Right lobe of liver (tissue), 6 donors: Measurements from ENCODE around the gene KRT35. TPM values are rescaled to one million over a fixed set of nuclear protein-coding genes. Genes with fewer than 3 reads are reported as not detected.

Experiments used
- ATAC-seq, 4 donors: fragments of 200-7000 bp; cut with Tn5 transposase; one replicate each; pipeline ENCODE4 v1.9.1; 2020; ENCODE audit warnings: mild to moderate bottlenecking in 4 of 4, moderate library complexity in 4 of 4
- DNase-seq, 3 donors: peaks; one replicate each; pipeline ENCODE4 v3.0.0-alpha.2; 2020
- H3K27ac ChIP-seq, 3 donors: fragments of 200-600 bp; one replicate each; pipeline ENCODE4 v1.8.0; 2022
- H3K27me3 ChIP-seq, 2 donors: fragments of 200-600 bp; one replicate each; pipeline ENCODE4 v1.8.0; 2022
- H3K36me3 ChIP-seq, 4 donors: fragments of 200-600 bp; sonication (generic) in 1 of 4; one replicate each; pipeline versions ENCODE4 v1.5.1 to v1.8.0; 2017 to 2022; ENCODE audit warnings: control low read depth in 1 of 4
- H3K4me1 ChIP-seq, 4 donors: fragments of 200-600 bp; sonication (generic) in 1 of 4; one replicate each; pipeline versions ENCODE4 v1.5.1 to v1.8.0; 2017 to 2022; ENCODE audit warnings: control low read depth in 1 of 4
- H3K4me3 ChIP-seq, 3 donors: fragments of 200-600 bp; one replicate each; pipeline ENCODE4 v1.8.0; 2022
- H3K9me3 ChIP-seq, 4 donors: fragments of 200-600 bp; sonication (generic) in 1 of 4; one replicate each; pipeline versions ENCODE4 v1.5.1 to v1.8.0; 2017 to 2022; ENCODE audit warnings: control low read depth in 1 of 4
- POLR2A ChIP-seq: fragments of 450-650 bp; IDR thresholded peaks from one replicate; pipeline ENCODE4 v1.6.1; 2017; ENCODE audit warnings: antibody characterized with exemption, mild to moderate bottlenecking
- WGBS: methylation state at CpG from one replicate; pipeline ENCODE4 v1.1.6; 2018; ENCODE audit warnings: low coverage, low lambda C conversion rate; ENCODE audit not compliant: insufficient coverage; ENCODE audit errors: missing lambda C conversion rate; 5-methylcytosine and 5-hydroxymethylcytosine counted together
- intact Hi-C, 2 donors: fragments of 100-400 bp; cut with DNase I; formaldehyde crosslinking; loops; one replicate each; pipeline versions ENCODE4 v1.11.2 to v1.14.1; 2022
- total RNA-seq, 6 experiments: library from RNA; depleted of rRNA in 2 of 6; stranded (reverse); fragments of >200 nt in 2 of 6; fragmentation: NEBNext Ultra II Directional in 3 of 6; extraction: Animal tissue kit (Norgen Biotek cat#: 25700) in 3 of 6; gene quantifications; one replicate each; pipeline versions ENCODE4 v1.1.0 to v1.2.4, GENCODE V29; 2016 to 2023
- TF ChIP-seq, protein P1 (sequence below), 4 donors: fragments of 200-600 bp in 3 of 4; fragments of 450-650 bp in 1 of 4; IDR thresholded peaks; one replicate each; pipeline versions ENCODE4 v1.5.1 to v1.8.0; 2016 to 2022; ENCODE audit warnings: antibody characterized with exemption in 4 of 4, mild to moderate bottlenecking in 2 of 4
- donor health status: DM: no; HTN: yes; CAD: no.
- donor health status: DM: no; HTN: no; CAD: no.
- donor health status: DM: no; HTN: no; CAD: no.
- donor health status: DM: no; HTN: yes; CAD: no.
- donor health status: DM: no; HTN: yes; CAD: no.

The KRT35 gene
- total RNA-seq, 6 experiments from 2014 or later: not detected

DNA sequence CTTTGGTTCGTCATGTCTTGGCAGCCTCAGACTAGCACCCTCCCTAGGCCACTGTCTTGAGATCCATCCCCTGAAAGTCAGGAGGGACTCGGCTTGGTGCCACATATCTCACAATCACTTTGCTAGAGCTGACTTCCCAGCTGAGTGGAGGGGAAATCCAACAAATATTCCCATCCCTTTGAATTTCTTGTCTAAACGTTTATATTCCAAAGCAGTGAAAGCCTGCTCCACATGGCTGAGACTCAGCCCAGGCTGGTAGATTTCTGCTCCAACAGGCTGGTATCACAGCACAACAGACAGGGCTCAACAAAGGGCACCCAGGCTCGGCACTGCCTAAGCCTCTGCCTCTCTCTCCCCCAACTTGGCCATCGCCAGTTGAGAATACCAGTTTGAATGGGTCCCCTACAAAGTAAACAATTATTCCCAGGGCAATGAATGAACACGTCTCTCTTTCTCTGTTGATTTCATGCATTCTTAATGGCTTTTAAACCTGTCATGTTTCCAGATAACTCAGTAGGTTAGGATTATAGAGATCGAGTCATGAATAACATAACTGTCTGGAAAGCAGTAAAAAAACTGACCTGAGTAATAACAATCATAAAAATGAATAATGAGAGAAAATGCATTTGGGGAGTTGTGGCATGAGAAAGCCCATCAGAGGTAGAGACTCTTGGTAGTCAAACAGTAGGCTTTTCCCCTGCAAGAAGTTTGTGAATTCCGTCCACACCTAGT, 23.5 kb upstream of the KRT35 start:
- no peaks in the 10 kb centered on the region for H3K36me3 ChIP-seq
- DNase-seq (no peak), ATAC-seq (no peak)
- TF ChIP-seq POLR2A: no peak
- TF ChIP-seq, protein P1, sequence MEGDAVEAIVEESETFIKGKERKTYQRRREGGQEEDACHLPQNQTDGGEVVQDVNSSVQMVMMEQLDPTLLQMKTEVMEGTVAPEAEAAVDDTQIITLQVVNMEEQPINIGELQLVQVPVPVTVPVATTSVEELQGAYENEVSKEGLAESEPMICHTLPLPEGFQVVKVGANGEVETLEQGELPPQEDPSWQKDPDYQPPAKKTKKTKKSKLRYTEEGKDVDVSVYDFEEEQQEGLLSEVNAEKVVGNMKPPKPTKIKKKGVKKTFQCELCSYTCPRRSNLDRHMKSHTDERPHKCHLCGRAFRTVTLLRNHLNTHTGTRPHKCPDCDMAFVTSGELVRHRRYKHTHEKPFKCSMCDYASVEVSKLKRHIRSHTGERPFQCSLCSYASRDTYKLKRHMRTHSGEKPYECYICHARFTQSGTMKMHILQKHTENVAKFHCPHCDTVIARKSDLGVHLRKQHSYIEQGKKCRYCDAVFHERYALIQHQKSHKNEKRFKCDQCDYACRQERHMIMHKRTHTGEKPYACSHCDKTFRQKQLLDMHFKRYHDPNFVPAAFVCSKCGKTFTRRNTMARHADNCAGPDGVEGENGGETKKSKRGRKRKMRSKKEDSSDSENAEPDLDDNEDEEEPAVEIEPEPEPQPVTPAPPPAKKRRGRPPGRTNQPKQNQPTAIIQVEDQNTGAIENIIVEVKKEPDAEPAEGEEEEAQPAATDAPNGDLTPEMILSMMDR (IDR thresholded peaks at IDR 0.05): no peak
- WGBS: 52% methylated on average over 7 of the region's 8 CpGs
- no peaks in the 10 kb centered on the region for H3K4me1 ChIP-seq
- H3K9me3 ChIP-seq: no peaks in the 10 kb centered on the region
- H3K27me3 ChIP-seq: no peaks in the 10 kb centered on the region
- no peak overlapping the region for H3K4me3 ChIP-seq
- H3K27ac ChIP-seq: no peak overlapping the region
- intact Hi-C loops: no loop called here

DNA sequence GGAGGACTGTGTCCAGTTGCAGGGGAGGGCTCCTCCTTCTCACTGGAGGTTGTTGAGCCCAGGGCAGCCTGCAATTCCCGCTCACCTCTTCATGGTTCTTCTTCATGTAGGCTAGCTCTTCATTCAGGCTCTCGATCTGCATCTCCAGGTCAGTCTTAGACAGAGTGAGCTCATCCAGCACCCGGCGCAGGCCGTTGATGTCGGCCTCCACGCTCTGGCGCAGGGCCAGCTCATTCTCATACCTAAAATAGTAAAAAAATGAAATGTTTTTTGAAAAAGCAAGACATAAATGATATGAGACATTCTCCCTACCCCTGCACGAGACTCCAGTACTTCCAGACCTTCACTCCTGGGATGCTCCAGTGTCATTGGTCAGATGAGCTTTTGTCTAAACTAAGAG, 22.3 kb upstream of the KRT35 start:
- no peaks in the 10 kb centered on the region for H3K27me3 ChIP-seq
- ATAC-seq (no peak), DNase-seq (no peak)
- intact Hi-C loops: no loop called here
- no peaks in the 10 kb centered on the region for H3K36me3 ChIP-seq
- 74% methylated on average over 9 of the region's 9 CpGs for WGBS
- TF ChIP-seq, protein P1 (IDR thresholded peaks at IDR 0.05): no peak
- TF ChIP-seq POLR2A: no peak
- H3K27ac ChIP-seq: no peak overlapping the region
- H3K4me3 ChIP-seq: no peak overlapping the region
- no peaks in the 10 kb centered on the region for H3K9me3 ChIP-seq
- H3K4me1 ChIP-seq: no peaks in the 10 kb centered on the region

DNA sequence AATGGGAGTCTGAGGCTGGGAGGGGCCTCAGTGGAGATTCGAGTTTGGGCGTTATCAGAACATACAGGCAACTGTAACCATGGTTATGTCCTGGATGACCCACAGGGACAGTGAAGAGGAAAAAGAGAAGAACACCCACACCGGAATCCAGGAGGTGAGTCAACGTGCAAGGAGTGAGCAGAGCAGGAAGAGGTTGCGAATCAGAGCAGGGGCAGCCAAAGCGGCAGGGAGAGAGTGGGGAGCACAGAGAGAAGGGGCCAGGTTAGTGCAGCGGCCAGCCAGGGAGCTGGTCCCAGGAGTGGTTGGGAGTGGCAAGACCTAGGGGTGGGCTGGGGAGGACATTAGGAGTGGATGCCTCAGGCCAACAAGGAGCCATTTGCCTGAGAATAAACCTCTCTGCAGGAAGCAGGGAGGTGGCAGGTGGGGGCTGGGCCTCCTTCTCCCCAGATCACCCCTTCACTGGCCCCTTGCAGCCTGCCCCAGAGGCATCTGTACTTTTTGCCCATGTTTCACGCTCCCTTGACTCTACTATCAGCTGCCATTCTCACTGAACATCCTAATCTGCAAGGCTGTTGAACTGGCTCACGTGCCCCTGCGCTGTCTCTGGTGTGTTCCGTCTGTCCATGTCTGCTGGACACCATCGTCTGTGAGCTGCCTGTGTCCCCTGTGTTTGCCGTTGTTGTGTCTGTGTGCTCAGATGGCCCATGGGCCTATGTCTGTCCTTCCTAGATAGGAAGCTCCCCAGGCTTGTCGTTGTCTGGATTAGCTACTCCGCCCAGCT, 19.4 kb upstream of the KRT35 start:
- H3K4me1 ChIP-seq: no peaks in the 10 kb centered on the region
- H3K27ac ChIP-seq: no peak overlapping the region
- H3K4me3 ChIP-seq: no peak overlapping the region
- no peak for DNase-seq
- ATAC-seq: peak in 1 of 4 donors; percentile 11
- 59% methylated on average over 15 of the region's 15 CpGs for WGBS
- intact Hi-C loops: no loop called here
- H3K9me3 ChIP-seq: no peaks in the 10 kb centered on the region
- no peaks in the 10 kb centered on the region for H3K27me3 ChIP-seq
- no peak for TF ChIP-seq POLR2A
- TF ChIP-seq, protein P1 (IDR thresholded peaks at IDR 0.05): no peak
- H3K36me3 ChIP-seq: no peaks in the 10 kb centered on the region

DNA sequence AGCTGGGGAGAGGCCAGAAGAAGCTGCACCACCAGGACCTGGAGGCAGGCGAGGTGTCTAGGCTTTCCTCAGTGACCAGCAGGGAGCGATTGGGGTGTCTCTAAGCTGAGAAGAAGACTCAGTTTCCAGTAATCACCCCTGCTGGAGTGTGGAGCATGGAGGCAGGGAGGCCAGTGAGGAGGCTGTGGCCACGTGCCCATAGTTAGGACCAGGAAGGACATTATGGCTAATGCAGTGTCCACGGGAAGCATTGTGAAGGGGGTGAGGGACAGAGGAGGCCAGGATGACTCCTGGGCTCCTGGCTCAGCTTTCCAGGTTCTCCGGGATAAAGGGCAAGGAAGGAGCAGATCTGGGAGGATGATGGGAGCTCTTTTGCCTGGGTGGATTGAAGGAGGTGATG, 18.8 kb upstream of the KRT35 start:
- Histone ChIP-seq H3K4me1 (no peaks in the 10 kb centered on the region), H3K36me3 (no peaks in the 10 kb centered on the region), H3K27me3 (no peaks in the 10 kb centered on the region), H3K27ac (no peak overlapping the region), H3K9me3 (no peaks in the 10 kb centered on the region), H3K4me3 (no peak overlapping the region)
- intact Hi-C loops: no loop called here
- TF ChIP-seq, protein P1 (IDR thresholded peaks at IDR 0.05): no peak
- no peak for TF ChIP-seq POLR2A
- DNase-seq (no peak), ATAC-seq (no peak)
- WGBS: 46% methylated on average over 3 of the region's 5 CpGs
